ENCODE data around the gene HMBS.
"Not testable (repeated sequence)": the region's sequence is repeated elsewhere in the genome, so short reads cannot be mapped to it uniquely, and the experiment has no call there.

The HMBS gene

DNA sequence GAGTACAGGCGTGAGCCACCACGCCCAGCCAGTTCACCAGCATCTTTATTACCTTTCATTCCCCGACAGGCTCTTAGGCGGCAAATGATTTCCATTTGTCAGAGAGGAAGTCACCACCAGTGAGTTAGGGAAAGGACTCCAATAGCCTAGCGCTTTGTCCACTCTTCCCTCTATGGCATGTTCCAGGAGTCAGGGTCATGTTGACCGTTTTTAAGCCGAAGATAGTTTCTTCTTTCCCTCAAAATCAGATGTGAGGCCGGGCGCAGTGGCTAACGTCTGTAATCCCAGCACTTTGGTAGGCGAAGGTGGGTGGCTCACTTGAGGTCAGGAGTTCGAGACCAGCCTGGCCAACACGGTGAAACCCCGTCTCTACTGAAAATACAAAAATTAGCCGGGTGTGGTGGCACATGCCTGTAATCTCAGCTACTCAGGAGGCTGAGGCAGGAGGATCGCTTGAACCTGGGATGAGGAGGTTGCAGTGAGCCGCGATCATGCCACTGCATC is 18.5 kb downstream of the HMBS start:
- FAIRE-seq: not testable (repeated sequence)

DNA sequence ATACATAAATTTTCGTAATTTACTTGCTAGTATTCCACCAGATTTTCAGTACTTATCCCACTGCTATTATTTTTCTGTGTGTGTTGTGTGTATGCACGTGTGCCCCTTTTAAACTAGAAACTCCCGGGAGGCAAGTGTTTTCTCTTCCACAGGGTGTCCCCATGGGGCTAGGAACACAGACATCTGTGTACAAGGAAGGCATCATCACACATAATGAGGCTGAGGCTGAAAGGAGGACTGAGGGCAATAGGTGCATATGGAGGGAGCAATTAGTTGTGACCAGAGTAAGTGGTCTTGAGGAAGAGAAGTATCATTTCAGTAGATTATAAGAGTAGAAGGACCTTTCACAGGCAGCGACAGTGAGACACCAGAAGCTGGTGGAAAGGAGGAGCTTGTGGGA is 19.1 kb downstream of the HMBS start:
- no peak for FAIRE-seq

DNA sequence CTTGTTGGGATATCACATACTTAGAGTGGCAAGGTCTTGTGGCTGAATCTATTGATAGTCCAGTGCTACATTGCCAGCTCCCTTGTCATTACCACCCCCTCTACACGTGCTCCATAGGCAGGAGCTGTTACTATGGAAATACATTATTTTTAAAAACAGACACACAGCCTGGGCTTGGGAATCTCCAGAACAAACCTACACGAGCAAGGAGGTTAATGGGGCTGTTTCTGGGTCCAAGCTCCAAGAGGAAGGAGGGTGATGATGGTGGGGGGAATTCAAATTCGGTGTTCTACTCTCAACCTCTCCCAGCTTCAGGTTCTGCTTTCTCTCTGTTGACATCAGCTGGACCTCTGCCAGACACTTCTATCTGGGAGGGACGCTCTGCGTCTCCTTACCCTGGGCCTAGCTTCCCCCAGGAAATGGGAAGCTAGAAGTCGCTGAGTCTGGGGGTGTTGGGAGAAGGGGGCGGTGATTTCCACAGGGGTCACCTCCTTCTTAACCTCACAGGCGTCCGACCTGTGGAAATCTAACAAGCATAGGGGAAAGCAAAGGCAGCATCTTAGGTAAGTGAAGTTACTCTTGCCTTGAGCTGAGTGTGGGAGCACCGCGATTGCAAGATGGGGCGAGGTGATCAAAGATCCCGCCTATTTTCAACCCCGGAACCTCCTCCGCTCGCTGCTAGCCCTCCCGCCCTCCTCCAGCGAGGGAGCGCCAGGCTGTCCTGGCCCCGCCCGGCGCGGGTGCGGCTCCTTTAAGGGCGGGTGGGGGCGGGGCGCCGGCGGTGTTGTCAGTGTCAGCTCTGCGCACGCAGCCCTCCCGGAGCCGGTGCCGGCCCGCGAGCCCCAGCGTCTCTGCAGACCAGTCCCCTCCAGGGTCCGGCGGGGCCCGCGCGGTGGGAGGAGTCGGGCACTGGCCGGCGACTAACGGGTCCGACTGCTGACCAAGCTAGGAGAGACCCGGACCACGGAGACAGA is 22.2 kb downstream of the HMBS start, which contains the start of gene C2CD2L:
Gene C2CD2L (plus strand): TSS at position 781 of the 974 bp plus-strand sequence. CDS start 398 bp downstream, outside the sequence.
- no peak for FAIRE-seq

DNA sequence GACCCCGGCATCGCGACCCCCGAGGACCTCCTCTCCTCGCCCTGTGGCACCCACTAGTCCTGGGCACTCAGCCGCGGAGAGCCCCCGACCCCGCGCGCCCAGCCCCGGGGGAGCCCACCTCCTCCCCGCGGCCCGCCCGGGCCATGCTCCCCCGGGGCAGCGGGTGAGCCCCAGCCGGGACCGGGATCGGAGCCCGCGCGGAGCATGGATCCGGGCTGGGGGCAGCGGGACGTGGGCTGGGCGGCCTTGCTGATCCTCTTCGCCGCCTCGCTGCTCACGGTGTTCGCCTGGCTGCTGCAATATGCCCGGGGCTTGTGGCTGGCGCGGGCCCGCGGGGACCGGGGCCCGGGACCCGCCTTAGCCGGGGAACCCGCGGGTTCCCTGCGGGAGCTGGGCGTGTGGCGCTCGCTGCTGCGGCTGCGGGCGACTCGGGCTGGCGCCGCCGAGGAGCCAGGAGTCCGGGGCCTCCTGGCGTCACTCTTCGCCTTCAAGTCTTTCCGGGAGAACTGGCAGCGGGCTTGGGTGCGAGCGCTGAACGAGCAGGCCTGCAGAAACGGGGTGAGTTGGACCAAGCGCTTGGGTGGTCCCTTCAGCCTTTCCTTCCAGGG is 23.0 kb downstream of the HMBS start:
- no peak for FAIRE-seq

DNA sequence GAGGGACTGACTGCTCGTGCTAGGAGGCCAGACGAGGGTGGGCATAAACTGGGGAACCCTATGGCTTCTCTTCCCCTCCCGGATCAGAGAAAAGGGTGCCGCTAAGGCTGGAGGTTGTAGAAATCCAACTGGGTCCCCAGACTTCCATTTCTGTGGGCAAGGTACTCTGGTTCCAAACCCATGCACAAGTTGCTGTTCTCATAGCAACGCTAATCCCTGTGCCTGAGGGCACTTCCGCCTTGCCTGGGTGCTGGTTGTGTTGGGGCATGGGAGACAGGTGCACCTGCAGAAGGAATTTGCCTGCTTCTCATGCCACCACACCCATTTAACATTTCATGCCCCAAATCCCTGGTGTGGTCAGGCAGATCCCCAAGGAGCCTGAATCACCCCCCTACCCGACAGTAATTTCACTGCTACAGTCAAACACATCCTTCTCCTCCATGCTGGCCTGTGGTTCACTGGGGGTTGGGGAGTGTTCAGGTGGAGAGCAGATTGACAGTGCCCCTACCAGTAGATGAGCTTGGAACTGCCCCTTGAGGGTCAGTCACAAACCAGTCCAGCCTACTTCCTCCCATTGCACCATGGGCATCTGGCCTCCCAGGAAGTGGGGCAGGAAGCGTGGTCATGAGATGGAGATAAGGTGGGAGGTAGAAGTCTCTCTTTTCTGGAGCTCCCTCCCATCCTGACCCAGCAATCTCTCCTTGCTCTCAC is 23.6 kb downstream of the HMBS start:
- FAIRE-seq: no peak

DNA sequence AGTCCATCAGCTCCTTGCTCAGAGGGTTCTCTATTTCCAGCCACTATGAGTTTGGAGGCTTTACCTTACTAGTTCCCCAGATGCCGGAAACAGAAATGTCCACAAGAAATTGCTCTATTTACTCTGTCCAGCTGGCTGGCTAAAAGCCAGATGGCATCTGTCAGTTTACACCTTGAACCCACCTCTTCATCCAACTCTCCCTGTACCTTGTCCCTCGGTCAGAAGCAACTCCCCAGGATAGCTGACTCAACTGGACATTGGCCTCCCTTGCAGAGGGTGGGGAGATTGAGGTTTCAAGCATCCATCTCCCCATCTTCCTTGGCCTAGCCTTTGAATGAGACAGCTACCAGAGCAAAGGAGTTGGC is 24.2 kb downstream of the HMBS start:
- FAIRE-seq: no peak

DNA sequence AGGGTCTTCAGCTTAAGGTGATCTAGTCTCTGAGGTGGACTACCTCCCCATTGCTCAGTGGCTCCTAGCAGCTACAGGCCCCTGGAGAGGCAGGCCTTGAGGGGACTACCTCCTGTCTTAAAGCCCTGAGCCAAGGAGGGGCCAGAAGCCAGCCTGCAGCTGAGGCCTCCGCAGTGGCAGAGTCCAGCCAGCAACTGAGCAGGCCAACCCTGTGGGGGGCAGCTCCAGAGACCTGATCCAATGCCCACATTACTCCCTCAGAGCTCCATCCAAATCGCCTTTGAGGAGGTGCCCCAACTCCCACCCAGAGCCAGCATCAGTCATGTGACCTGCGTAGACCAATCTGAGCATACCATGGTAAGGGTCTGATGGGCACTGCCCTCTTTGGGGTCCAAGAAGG is 25.2 kb downstream of the HMBS start:
- no peak for FAIRE-seq

DNA sequence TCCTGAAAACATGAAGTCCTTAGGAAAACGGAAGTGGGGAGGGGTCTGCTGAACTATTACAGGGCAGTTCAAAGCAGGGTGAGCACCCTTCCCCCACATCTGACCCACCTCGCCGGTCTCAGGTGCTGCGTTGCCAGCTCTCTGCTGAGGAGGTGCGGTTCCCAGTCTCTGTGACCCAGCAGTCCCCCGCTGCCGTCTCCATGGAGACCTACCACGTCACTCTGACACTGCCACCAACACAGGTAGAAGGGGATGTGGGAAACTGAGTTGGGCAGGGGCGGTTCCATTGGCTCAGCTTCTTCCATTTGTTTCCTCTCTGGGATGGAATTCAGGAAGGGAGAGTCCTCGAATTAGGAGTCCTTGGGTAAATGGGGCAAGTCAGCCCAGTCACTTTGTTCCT is 25.8 kb downstream of the HMBS start:
- no peak for FAIRE-seq

DNA sequence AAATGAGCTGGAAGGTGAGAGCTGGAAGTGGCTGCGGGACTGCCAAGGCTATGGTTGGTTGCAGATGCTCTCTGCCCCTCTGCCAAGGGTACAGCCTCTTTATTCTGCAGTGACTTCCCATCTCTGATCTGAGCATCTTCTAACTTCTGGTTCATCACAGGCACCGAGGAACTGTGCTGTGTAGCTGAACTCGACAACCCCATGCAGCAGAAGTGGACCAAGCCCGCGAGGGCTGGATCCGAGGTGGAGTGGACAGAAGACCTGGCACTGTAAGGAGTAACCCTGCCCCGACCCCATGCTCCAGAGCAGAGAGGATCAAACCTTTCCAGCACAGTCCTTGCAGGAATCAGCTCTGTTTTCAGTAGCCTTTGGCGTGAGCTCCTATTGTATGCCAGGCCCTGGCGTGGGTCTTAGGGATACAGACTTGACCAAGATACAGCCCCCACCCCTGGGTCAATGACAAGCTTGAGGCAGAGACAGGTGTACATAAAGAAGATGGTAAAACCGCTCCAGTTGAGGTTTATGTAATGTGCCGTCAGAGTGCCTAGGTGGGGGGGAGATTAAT is 26.8 kb downstream of the HMBS start:
- no peak for FAIRE-seq

DNA sequence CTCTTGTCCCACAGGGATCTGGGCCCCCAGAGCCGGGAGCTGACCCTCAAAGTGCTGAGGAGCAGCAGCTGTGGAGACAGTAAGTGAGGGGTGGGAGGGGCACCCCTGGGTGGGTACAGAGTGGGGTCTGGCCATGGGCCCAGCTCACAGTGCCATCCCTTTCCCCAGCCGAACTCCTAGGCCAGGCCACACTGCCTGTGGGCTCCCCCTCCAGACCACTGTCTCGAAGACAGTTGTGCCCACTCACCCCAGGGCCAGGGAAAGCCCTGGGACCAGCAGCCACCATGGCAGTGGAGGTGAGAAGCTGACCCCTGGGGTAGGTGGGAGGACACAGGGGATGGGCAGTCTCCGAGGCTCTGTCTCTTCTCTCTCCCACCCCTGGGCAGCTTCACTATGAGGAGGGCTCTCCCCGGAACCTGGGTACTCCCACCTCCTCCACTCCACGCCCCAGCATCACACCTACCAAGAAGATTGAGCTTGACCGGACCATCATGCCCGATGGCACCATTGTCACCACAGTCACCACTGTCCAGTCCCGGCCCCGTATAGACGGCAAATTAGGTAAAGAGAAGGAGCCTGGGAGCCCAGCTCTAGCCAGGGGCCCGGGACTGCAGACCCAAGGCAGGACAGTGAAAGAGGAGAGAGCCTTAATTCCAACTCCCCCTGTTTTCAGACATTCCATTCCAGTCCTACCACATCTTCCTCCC is 27.8 kb downstream of the HMBS start:
- no peak for FAIRE-seq

DNA sequence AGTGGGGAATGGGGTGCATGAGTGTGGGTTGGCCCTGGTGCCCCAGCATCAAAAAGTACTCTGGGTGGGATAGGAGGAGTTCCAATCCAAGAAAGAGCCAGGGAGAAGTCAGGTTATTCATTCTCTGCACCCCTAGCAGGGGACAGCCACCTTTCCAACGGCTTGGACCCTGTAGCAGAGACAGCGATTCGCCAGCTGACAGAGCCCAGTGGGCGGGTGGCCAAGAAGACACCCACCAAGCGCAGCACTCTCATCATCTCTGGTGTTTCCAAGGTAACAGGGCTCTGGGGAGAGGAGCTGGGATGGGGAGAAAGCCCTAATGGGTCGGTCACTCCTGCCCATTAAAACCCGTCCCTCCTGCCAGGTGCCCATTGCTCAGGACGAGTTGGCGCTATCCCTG is 29.0 kb downstream of the HMBS start:
- no peak for FAIRE-seq

DNA sequence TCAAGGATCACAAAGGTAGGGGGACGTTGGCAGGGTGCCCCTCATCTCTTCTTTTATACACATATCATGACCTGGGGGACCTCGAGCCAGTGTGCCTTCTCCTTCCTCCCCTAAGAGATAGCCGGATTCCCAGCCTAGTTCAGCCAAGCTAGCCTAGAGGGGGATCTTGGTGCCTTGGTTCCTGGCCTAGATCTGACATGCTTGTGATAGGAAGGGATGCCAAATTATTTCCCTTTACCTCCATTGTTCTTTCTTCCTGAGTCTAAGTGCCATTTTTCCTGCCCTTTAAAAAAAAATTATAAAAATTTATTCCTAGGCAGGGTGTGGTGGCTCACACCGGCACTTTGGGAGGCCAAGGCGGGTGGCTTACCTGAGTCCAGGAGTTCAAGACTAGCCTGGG is 29.7 kb downstream of the HMBS start:
- FAIRE-seq: no peak

DNA sequence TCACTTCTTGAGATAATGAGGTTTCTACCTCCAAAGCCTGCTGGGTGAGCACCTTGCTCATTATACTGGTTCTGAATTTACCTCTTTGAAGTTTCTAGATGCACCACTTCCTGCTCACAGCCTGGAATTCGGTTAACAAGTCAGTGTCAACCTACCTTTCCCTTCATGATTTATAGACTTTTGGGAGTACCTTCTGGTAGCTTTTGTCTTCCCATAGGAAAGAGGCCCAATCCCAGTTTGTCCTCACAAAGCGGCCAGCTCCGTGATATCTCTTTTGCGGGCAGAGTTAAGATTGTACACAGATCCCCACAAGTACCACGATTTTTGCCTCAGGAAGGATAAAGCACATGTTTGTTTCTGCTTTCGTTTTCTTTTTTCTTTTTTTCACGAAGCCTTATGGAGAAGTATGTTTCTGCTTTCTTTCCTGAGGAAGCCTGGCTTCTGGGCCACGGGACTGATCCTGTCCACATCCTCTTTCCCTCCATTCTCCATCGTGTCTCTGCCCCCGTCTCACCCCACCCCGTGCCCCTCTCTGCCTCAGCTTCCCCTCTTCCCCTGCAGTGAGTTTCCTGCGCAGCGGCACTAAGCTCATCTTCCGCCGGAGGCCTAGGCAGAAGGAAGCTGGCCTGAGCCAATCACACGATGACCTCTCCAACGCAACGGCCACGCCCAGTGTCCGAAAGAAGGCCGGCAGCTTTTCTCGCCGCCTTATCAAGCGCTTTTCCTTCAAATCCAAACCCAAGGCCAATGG is 31.0 kb downstream of the HMBS start:
- FAIRE-seq: no peak

DNA sequence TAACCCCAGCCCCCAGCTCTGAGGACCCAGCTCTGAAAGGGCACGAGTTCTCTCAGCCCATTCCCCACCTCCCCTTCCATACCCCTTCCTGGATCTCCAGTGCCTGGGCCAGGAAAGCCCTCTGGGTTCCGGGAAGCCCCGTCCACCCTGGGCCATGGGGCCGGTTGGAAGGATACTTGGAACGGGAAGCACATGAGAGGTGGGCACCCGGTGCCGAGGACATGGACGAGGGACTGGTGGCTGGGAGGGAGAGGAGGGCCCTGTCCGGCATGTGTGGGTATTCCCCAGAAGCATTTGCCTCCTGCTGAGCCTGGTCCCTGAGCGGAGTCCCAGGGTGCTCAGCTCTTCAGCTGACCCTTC is 31.5 kb downstream of the HMBS start:
- FAIRE-seq: no peak

DNA sequence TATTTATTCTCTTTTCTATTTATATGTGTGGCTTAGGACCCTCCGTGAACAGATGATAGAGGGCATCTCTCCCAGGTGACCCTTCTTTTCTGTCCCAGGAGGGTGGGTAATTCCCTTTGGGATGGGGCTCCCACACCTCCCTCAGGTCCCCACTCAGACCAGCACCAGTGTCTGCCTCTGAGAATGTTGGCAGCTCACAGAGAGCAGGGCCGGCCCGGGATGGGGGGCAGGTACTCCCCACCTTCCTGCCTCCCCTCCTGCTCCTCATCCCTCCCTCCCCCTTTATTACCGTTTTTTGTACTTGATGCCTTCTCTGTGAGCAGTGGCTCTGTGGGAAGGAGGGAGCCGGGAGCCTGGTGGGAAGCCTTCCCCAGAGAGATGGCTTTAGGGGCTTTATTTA is 31.9 kb downstream of the HMBS start:
- FAIRE-seq: no peak

DNA sequence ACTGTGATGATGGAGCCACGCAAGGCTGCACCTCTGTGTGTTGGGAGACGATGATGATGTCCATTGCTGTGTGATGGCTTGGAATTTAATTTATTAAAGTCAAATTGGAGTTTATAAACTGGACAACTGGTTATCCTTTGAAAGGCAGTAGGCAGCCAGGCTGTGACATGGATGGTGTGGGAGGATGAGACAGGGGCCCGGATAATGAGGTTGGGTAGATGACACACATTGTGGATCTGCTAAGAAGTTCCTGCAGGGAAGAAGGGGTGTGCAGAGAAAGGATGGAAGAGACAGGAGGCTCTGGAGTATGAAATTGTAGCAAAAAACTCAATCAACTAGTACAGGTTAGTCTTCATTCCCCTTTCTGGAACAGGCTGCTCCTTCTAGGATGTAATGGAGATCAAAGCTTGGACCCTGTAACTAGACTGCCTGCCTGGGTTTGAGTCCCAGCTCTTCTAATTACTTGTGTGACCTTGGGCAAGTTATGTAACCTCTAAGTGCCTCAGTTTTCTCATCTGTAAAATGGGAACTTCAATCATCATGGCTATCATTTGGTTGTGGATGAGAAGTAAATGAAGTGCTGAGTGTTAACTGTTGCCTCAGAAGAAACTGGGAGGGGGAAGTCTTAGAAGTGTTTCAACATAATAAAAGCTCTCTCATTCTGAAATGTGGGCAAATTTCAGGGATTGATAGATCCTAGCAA is 32.5 kb downstream of the HMBS start:
- no peak for FAIRE-seq

DNA sequence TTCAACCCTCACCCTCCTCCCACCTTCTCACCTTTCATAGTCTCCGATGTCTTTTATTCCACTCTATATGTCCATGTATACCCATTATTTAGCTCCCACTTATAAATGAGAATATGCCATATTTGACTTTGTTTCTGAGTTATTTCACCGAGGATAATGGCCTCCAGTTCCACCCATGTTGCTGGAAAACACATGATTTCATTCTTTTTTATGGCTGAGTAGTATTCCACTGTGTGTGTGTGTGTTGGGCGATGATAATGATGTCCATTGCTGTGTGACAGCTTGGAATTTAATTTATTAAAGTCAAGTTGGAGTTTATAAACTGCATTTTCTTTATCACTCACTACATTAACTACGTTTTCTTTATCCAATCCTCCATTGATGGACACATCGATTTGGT is 33.5 kb downstream of the HMBS start:
- FAIRE-seq: no peak

DNA sequence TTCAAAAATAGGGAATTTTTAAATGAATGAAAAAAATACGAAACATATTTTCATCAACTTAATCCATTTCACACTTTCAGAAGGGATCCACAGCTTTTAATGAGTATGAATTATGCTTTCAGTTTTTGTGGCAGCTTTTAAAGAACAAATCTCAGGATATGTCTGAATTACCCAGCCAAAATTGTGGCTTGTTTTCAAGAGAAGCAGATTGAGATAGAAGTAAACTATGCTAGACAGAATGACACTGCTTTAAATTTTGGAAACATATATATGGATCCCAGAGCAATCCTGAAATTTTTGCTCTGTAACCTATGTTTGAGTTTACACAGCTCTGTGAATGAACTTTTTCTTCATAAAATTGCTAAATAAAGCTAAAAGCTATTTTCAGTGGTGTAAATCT is 34.3 kb downstream of the HMBS start:
- no peak for FAIRE-seq

DNA sequence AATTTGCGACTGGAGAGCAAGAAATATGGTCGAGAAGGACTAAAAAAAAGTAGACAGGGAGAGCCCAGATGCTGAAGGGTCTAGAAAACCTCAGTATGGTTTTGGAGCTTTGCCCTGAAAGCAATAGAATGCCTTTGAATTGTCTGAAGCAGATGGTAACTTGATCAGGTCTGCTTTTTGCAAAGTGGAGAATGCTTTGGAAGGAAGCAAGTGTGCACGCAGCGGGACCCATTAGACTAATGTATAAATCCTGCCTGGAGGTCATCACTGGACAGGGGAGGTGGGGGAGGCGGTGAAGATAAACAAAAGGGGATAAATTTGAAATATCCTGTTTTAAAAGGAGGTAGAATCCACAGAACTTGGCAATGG is 35.9 kb downstream of the HMBS start:
- no peak for FAIRE-seq

DNA sequence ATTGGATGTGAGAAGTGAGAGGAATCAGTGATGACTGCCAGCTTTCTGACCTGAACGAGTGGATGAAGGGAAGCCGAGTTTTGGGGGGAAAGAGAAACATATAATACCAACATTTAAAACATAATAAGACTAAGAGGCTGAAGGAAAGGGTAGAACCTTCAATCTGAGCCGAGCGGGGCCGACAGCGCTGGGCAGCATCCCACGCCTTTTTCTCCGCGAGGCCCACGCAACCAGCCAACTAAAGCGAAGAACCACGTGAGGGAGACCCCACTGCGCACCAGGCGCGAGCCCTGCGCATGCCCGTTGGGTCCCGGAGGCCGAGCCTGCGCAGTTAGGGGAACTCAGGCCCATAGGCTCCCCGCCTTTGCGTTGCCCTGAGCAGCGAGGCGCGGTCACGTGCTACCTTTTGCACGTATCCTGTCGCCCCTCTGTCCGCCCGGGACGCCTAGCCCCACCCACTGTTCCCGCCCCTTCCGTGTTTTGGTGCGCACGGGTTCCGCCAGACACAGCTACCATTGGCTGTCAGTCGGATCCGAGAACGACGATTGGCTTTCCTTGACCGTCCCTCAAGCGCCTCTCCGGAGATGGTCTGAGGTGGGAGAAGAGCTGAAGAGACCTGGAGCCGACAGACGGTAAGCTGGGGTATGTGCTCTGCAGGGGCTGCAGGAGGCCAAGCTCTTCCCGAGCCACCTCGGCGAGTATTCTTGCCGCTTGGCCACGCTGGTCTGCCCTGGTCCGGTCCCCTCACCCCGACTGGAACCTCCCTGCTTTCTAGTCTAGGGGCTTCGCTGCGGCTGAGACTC is 36.5 kb downstream of the HMBS start, which contains the start of gene HINFP:
Gene HINFP (plus strand): TSS at position 573 of the 803 bp plus-strand sequence. CDS start 5,365 bp downstream, outside the sequence.
- peak; percentile 86 for FAIRE-seq

Data from endometrium (tissue), 2 donors.